ENCODE measurements around the gene SLC46A2.

The SLC46A2 gene

DNA sequence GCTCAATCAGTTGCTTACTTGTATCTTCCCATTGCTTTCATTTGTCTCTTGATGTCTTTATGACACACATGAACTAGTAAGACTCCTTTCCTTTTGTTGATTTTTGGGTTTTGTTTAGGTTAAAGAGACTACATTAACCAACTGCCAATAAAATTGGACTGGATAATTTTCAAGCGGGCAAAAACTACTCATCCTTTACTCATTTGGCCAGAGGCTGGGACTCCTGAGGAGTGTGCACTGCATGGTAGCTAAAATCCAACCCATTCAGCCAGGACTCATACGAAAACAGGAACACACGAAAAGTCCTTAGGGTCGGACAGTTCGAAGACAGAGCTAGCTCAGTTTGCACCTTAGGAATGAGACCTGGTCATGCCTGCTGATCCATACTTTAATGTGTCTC, 6.0 kb downstream of the SLC46A2 start:
- no peak for FAIRE-seq

DNA sequence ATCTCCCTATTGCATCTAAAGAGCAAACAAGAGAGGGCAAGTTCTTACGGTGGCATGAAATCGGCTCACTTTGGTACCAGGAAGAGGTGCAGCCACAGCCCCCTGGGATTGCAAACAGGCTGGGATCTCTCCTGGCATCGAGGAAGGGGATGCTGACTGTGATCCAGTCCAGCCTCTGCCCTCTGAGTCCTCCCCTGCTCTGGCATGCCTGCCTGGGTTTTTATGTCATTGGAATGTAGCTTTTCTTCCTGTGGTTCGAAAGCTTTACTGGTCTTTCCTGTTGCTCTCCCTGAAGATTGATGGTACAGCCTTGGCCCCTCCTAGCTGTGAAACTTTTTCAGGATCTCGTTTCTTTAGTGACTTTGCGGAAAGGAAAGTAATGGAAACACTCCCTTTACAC, 6.6 kb downstream of the SLC46A2 start:
- FAIRE-seq, result no peak

GRCh38 chr9:112881331-112881730, 9.3 kb downstream of the SLC46A2 start:
- no peak for FAIRE-seq

GRCh38 chr9:112880650-112881049, 10.0 kb downstream of the SLC46A2 start:
- no peak for FAIRE-seq

DNA sequence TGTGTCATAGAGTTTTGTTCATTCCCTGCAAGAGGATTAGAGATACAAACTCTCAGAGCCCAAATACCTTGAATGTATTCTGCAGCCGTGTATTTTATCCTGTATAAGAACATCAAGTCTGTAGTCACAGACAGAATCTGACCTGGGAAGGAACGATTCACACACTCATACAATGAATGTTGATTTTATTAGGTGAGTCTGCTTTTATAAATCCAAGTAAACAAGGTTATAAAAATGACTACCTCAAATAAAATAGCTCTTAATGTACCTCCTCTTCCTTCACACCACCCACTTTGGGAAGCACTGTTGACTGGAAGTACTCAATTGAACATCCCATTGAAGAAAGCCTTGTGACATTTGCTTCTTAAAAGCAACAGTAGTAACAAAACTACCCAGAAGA, 11.9 kb downstream of the SLC46A2 start:
- no peak for FAIRE-seq

DNA sequence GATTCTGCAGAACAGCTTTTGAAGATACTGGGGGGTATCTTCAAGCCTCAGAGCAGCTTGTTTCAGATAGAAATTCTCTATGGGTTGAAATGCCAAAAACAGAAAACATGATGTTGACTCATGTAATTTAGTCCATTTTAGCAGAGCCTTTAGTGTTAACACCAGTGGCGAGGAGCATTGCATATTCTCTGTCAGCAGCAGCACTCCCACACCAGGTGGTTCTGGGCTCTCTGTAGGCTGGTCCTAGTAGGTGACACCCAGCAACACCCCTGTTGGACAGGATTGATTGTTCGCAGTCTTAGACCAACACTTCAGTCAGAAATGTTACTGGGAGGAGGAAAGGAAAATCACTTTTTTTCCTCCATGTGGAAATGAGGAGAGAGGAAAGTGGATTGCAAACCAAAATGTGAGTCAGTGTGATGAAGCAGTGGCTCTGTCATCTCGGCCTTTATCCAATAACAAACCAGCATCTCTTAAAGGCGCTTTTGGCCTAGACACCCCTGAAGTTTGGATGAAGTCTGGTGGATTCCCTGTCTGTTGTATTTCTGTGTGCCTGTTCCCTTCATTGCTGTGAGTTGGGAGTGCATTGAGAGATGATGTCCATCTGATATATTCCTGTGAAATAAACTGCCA, 16.8 kb downstream of the SLC46A2 start:
- FAIRE-seq, result no peak

DNA sequence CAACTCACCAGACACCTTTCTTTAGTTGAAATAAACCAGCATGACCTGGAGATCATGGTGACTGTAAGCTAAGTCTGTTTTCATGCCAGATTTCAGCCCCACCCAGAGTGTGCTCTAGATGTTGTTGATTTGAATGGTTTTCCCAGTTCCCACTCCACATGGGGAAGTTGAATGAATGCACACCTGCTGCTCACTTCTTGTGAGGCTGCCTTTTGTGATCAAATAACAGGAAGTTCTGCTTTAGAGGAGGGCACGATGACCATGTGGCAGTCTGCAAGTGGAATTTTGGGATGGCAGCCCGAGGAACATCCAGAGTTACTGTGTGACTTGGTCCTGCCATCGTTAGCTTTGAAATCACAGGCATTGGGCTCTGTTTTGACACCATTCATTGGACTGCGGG, 18.7 kb downstream of the SLC46A2 start:
- FAIRE-seq, result no peak

DNA sequence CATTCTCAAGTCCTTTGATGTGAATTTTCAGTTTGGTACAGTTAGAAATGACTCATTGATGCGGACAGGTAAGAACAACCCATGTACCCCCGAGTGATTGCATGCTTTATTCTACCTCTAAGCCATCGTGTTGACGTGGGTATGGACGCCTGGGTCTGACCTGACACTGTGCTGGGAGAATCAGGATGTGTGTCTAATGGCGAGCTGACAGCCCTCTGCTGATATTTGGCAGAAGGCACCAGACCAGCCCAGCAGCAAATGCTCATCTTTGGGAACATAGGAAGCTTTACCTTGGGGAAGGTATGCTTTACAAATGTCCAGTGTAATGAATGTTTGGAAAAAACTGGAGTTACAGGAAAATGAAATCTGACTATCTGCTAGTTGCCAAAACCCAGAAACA, 20.1 kb downstream of the SLC46A2 start:
- FAIRE-seq, result no peak

GRCh38 chr9:112869917-112870316, 20.8 kb downstream of the SLC46A2 start:
- no peak for FAIRE-seq

GRCh38 chr9:112869041-112869529, 21.6 kb downstream of the SLC46A2 start:
- FAIRE-seq, result no peak

- FAIRE-seq, result no peak
Measured at GRCh38 chr9:112868461-112868860, 22.2 kb downstream of the SLC46A2 start.

DNA sequence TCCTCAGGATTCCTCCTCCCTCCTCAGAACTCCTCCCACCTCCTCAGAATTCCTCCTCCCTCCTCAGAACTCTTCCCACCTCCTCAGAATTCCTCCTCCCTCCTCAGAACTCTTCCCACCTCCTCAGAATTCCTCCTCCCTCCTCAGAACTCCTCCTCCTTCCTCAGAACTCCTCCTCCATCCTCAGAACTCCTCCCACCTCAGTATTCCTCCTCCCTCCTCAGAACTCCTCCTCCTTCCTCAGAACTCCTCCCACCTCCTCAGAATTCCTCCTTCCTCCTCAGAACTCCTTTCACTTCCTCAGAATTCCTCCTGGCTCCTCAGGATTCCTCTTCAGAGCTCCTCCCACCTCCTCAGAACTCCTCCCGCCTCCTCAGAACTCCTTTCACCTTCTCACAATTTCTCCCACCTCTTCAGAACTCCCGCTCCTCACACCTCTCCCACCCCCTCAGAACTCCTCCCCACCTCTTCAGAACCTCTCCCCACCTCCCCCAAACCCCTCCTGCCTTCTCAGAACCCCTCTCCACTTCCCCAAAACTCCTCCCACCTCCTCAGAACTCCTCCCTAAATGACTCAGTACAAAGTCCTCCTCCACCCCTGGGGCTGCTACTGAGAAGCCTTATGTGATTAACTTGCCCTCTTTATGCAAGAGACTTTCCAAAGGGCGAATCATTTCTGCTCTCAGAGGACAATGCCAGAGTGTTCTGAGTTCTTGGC, 23.2 kb downstream of the SLC46A2 start:
- FAIRE-seq, result no peak

DNA sequence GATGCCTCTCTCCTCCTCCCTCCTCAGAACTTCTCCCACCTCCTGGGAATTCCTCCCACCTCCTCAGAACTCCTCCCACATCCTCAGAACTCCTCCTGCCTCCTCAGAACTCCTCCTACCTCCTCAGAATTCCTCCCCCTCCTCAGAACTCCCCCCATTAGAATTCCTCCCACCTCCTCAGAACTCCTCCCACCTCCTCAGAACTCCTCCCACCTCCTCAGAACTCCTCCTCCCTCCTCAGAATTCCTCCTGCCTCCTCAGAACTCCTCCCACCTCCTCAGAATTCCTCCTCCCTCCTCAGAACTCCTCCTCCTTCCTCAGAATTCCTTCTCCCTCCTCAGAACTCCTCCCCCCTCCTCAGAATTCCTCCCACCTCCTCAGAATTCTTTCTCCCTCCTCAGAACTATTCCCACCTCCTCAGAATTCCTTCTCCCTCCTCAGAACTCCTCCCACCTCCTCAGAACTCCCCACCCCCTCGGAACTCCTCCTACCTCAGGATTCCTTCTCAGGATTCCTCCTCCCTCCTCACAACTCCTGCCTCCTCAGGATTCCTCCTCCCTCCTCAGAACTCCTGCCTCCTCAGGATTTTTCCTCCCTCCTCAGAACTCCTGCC, 23.9 kb downstream of the SLC46A2 start:
- FAIRE-seq, result no peak

DNA sequence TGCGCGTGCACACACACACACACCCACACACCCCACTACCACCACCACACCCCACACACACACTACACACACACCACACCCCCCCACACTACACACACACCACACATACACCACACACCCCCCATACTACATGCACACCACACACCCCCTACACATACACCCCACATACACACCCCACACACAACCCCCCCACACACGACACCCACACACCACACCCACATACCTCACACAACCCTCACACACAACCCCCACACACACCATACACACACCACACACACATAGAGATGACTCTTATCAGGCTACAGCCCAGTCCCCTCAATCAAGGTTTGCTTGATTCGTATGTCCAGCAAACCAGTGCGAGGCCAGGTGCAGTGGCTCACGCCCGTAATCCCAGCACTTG, 25.7 kb downstream of the SLC46A2 start:
- FAIRE-seq, result no peak

DNA sequence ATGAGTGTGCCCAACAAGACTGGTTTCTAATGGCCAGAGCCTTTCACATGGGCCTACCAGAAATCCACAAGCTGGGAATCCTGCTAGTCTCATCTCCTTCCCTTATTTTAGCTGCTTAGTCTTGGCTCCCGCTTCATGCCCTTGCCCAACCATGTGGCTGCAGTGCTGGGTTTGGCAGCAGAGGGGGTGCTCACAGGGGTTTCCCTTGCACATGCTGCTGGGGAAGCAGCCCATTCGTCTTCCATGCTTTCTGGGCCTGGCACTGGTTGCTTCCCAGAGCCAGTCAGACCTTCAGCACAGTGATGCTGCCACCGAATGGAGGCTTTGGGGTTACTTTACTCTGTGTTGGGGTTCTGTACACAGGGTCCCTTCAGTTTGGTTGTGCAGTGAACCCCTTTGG, 26.3 kb downstream of the SLC46A2 start:
- no peak for FAIRE-seq

- no peak for FAIRE-seq
Measured at GRCh38 chr9:112863746-112864145, 26.9 kb downstream of the SLC46A2 start.

DNA sequence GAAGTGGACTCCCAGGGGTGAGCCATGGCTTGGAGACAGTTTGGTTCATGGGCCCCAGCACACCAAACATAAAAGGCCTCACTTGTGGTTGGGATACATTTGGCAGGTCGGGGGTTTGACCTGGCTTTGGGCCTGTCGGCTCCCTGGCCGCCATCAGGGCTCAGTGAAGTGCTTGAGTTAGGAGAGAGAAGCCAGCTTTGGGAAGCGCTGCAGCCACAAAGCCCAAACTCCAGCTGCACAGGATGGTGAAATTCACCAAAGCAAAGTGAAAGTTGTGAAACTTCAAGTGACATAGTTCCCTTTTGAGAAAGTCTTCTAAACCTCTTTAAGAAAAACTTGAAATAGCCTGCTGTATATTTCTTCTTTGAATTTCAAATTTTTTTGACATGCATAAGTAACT, 27.5 kb downstream of the SLC46A2 start:
- FAIRE-seq, result no peak

GRCh38 chr9:112861638-112862555, 28.8 kb downstream of the SLC46A2 start:
- FAIRE-seq, result no peak

- no peak for FAIRE-seq
Measured at GRCh38 chr9:112861155-112861554, 29.5 kb downstream of the SLC46A2 start.

- FAIRE-seq, result no peak
Measured at GRCh38 chr9:112860451-112860850, 30.2 kb downstream of the SLC46A2 start.

- FAIRE-seq, result no peak
Measured at GRCh38 chr9:112858625-112859147, 32.0 kb downstream of the SLC46A2 start.

- no peak for FAIRE-seq
Measured at GRCh38 chr9:112858005-112858404, 32.7 kb downstream of the SLC46A2 start.

DNA sequence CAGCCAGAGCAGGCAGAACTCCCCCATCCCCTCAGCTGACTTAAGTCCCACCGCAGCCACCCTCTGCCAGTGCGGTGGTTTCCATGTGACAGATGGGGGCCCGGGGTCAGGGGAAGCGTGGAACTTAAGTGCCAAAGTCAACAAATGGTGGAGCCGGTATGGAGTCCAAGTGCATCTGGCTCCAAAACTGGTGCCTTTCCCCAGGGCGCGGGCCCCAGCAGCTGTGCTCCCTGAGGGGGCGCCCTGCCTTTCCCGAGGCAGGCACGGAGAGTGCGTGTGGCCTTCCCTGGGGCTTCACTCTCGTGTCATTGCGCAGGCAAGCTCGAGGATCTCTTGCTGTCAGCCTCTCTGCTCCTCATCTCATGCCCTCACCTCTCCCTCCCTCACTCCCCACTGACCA, 33.8 kb downstream of the SLC46A2 start:
- no peak for FAIRE-seq
